Measurements from ENCODE around the gene LEF1. TPM values are rescaled to one million over a fixed set of nuclear protein-coding genes. Genes with fewer than 3 reads are reported as not detected.

The LEF1 gene
- total and polyA plus RNA-seq, 9 of the 15 experiments (the other 6 are each of a cell fraction or from before 2014, with no cell fraction given) = 15.1 to 81.1 (median 29.7) TPM

DNA sequence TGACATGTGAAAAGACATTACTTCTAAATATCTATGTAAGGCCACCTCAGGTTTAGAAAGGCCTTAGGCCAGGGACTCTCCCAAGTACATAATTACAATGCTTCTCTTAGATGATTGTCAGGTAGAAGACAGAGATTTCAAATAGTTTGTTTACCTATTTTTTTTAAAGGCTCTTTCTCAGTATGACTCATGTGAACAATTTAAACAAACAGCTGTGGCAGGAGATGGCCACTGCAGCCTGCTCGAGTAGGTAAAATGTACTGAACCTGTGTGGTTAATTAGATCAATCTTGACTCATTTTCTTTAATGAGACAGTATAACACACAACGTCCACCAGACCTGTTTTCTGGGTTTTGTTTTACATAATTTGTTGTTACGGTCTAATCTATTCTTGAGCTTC, 50.2 kb downstream of the LEF1 start (continued):
- TF ChIP-seq JUND (IDR thresholded peaks at IDR 0.05; ENCODE audit: borderline replicate concordance, low read depth, low read length) = peak; percentile 85
- peak; percentile 84; the same call in 2 of the 3 replicates for TF ChIP-seq JUND (tag; IDR thresholded peaks at IDR 0.05; ENCODE audit: borderline replicate concordance, low read depth, low read length)
- TF ChIP-seq PKNOX1 (IDR thresholded peaks at IDR 0.05) = peak; percentile 50; the same call in 1 of the 2 replicates
- TF ChIP-seq HSF4 (CRISPR knock-in tag; IDR thresholded peaks at IDR 0.05; ENCODE audit: borderline replicate concordance) = no peak
- TF ChIP-seq, protein P1, sequence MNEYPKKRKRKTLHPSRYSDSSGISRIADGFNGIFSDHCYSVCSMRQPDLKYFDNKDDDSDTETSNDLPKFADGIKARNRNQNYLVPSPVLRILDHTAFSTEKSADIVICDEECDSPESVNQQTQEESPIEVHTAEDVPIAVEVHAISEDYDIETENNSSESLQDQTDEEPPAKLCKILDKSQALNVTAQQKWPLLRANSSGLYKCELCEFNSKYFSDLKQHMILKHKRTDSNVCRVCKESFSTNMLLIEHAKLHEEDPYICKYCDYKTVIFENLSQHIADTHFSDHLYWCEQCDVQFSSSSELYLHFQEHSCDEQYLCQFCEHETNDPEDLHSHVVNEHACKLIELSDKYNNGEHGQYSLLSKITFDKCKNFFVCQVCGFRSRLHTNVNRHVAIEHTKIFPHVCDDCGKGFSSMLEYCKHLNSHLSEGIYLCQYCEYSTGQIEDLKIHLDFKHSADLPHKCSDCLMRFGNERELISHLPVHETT (CRISPR knock-in tag; conservative IDR thresholded peaks at IDR 0.05 in 1 of 2, IDR thresholded peaks at IDR 0.05 in 1 of 2) = no peak
- TF ChIP-seq ZNF253 (CRISPR knock-in tag; conservative IDR thresholded peaks at IDR 0.05) = no peak
- TF ChIP-seq ZNF165 (CRISPR knock-in tag; IDR thresholded peaks at IDR 0.05; ENCODE audit: borderline replicate concordance) = no peak
- no peak for TF ChIP-seq ZFPM2 (CRISPR knock-in tag; IDR thresholded peaks at IDR 0.05)
- no peak for TF ChIP-seq POLR2B (IDR thresholded peaks at IDR 0.05; ENCODE audit: low read depth, partially characterized antibody)
- TF ChIP-seq ZSCAN32 (CRISPR knock-in tag; IDR thresholded peaks at IDR 0.05) = no peak
- no peak for TF ChIP-seq ESRRA (IDR thresholded peaks at IDR 0.05; ENCODE audit: borderline replicate concordance, low read depth)
- no peak for TF ChIP-seq LARP7 (IDR thresholded peaks at IDR 0.05)
- no peak for TF ChIP-seq ZNF311 (CRISPR knock-in tag; IDR thresholded peaks at IDR 0.05)
- no peak for TF ChIP-seq PURB (CRISPR knock-in tag; IDR thresholded peaks at IDR 0.05; ENCODE audit: low read depth)
- no peak for TF ChIP-seq ZBTB11 (CRISPR knock-in tag; IDR thresholded peaks at IDR 0.05)
- TF ChIP-seq MNT (conservative IDR thresholded peaks at IDR 0.05) = 0 out of 4 replicates have a peak, but pooled peaks of 1 of the 2 experiments have one; percentile 11
- no peak for TF ChIP-seq BHLHE40 (IDR thresholded peaks at IDR 0.05; ENCODE audit: low read length)

Measured in K562 (cell line).